Measurements from ENCODE around the gene NLK.

DNA sequence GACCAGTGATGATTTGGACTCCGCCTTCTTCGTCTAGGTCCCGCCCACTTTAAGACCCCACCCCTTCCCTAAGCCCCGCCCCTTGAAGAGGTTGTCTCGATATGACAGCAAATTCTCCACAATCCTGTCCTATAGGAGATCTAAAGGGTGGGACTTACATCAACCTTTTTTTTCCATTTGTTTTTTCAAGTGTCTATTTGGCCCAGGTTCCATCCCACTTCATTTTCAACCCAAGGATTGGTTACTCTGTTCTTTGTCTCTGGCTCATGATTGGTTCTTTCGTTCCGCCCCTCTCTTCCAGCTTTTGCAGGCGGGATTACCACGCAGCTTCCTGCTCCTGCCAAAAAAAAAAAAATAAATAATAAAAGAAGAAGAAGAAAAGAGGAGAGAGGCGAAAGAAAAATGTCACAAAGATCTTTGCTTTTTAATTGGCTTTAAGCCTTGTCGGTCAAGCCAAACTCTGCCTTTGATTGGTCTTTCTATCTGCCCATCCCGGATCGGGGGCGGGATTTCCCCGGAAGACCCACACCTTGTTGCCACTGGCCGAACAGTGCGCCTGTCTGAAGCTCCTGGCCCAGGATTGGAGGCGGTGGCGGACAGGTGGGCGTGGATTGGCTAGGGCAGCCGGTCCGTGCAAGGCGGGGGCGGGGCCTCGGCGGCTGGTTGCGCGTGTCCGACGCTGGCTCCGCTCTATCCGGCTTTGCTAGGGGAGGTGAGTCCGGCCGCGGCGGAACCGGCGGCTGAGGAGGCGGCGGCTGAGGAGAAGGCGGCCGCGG, 1.2 kb upstream of the NLK start:
- TF ChIP-seq EP300 (IDR thresholded peaks at IDR 0.05) (peak; percentile 79 to 82), CTCF (IDR thresholded peaks at IDR 0.05) (peak in 1 of 5 experiments; percentile 60)

Data from tibial nerve (tissue), 4 donors.